Activated CD4-positive, alpha-beta T cell treated with anti-CD3 and anti-CD28 coated beads for 4 hours (primary cell): ENCODE results near the gene NHERF2.

ENCODE experiments used
- DNase-seq, 2 donors: peaks; one replicate each; pipeline ENCODE4 v3.0.0-alpha.2; 2020

Gene NHERF2

DNA sequence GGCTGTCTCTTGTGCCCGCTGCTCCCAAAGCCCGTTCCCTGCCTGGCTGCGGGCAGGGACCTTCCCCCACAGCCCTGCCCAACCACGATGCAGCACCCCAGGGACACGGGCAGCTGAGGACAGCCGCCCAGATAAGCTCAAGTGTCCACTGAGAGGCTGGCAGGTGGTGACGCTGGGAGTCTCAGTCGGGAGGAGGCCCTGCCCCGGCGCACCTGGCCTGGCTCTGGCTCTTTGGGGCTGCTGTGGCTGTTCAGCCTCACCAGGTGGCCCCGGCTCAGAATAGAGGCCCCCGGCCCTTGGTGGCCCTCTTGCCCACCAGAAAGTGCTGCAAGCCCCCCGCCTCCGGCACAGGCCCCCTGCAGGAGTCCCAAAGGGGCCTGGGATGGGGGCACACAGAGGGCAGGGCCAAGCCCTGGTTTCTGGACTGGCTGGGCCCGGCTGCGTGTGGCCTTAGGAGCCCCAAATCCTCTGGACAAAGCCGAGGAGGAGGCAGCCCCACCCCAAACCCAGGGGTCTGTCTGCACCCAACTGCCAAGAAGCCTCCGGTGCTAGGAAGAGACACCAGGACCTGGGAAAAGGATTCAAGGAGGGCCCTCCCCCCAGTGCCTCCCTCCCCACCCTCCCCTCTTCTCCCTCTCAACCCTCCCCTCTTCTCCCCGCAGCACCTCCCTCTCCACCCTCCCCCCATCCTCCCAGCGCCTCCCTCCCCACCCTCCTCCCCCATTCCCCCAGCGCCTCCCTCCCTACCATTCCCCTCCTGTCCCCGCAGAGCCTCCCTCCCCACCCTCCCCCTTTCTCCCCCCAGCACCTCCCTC lies 15.7 kb downstream of the NHERF2 start:
- DNase-seq: no peak

DNA sequence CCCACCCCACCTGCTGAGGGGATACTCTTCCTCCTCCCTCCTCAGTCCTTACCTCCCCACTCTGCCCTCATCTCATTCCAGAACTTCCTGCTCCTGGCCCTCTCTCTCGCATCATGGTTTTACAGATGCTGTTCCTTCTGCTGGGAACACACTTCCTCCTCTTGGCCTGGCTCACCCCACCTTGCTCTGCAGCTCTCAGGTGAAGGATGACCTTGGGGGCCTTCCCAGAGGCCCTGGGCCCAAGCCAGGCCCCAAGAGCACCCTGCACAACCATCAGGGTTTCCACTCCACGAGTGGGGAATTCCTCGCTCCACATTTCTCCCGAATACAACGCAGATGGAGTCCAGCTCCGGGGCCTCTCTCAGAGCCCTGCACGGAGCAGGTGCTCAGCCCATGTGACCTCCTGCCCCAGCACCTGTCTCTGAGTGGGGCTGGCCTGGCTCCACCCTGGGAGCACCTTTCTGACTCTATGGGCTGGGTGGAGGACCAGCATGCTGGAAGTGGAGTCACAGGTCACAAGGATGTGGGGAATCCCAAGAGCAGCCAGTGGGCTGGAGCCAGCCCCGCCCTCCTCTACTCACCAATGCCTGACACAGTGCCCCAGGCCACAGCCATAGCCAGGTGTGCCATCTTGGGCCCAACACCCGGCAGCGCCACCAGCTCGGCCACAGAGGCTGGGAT lies 16.4 kb downstream of the NHERF2 start:
- no peak for DNase-seq

DNA sequence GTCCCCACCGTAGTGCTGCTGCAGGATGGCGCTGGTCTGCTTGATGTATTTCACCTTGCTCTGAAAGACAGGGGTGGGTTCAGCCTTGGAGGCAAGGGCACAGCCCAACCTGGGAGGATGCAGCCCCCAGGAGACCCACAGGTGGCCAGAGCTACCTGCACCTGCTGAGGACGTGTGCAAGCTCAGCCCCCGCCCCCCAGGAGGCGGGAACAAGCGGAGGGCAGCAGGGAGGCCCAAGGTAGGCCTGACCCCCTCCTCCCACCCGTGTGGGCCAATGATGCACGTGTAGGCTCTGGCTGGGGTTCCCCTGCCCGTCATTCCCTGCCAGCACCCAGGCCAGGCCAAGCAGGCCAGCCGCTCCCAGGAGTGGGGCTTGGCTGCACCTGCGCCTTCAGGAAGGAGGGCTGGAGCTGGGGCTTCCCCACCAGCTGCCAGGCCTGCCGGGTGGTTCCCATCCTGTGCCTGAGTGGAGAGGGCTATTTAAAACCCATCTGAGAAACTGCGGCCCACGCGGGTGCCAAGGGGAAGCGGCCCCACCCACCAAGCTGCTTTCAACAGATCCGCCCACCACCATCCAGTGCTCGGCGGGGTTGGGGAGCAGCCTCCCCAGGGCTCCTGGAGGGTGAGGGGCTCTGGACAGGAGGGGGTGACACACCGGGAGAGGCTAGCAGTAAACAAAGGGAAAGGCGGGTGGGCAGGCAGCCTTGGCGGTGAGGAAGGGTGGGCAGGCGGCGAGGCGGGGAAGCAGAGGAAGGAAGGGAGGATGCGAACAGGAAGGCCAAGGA lies 17.2 kb downstream of the NHERF2 start:
- DNase-seq: no peak

- DNase-seq: no peak
These were observed 17.8 kb downstream of the NHERF2 start for GRCh38 chr16:2044541-2044940.

GRCh38 chr16:2045965-2046892 lies 19.5 kb downstream of the NHERF2 start:
- DNase-seq: no peak

- no peak for DNase-seq
These were observed 20.2 kb downstream of the NHERF2 start for GRCh38 chr16:2046893-2047329.

GRCh38 chr16:2047330-2048115 lies 20.8 kb downstream of the NHERF2 start, which contains the start of the genes NTHL1 and TSC2:
TSS of gene NTHL1 (minus strand) at chr16:2047834. CDS start at chr16:2047823, 11 bp downstream.
TSS of gene TSC2 (plus strand) at chr16:2047985. CDS start at chr16:2048616, 631 bp downstream.
- peak; percentile 91 for DNase-seq

GRCh38 chr16:2048116-2048543 lies 21.4 kb downstream of the NHERF2 start:
- DNase-seq: peak in 1 of 2 donors; percentile 18

- DNase-seq: no peak
These were observed 26.5 kb downstream of the NHERF2 start for GRCh38 chr16:2053211-2053610.

- no peak for DNase-seq
These were observed 27.2 kb downstream of the NHERF2 start for GRCh38 chr16:2053897-2054296.

- DNase-seq: no peak
These were observed 28.0 kb downstream of the NHERF2 start for GRCh38 chr16:2054543-2055245.

DNA sequence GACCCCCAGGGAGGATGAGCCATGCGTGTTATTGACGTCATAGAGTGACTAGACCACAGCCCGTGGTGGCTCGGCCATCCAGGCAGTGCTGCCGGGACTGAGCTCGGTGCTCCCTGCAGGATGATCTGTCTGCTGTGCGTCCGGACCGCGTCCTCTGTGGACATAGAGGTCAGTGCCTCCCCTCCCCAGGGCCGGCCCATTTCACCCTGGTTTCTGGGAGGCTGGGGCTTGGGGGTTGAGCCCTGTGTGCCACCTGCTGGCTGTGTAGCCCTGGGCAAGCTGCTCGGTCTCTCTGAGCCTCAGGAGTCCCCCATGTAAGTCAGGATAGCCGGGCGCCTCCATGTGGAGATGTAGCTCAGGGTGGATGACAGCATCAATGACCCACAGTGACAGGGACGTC lies 29.4 kb downstream of the NHERF2 start:
- DNase-seq: no peak

DNA sequence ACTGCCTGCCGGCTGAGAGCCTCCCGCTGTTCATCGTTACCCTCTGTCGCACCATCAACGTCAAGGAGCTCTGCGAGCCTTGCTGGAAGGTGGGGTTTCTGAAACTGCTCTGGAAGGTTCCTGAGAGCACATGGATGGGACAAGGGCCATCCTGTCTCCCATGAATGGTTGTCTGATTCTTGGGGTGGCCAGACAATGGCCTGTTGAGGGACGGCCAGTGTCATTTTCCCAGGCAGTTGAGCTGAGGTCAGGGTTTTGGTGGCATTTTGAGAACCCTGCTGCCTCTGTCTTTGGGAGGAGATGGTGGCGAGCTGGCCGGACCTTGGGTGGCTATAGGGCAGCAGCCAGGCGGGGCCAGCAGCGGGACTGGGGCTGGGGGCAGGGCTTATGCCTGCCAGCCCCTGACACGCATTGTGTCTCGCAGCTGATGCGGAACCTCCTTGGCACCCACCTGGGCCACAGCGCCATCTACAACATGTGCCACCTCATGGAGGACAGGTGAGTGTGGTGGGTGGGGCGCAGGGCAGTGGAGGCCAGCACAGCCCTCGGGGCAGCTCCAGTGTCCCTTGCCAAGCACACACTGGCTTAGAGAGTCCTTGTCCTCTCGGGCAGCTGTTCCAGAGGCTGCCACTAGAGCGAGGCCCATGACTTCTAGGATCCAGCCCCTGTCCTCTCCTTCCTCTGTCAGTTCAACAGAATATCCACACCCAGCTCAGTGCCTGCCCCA lies 30.1 kb downstream of the NHERF2 start:
- no peak for DNase-seq

GRCh38 chr16:2057438-2057837 lies 30.7 kb downstream of the NHERF2 start:
- no peak for DNase-seq

- no peak for DNase-seq
These were observed 31.7 kb downstream of the NHERF2 start for GRCh38 chr16:2058420-2058819.

GRCh38 chr16:2058872-2059271 lies 32.2 kb downstream of the NHERF2 start:
- DNase-seq: no peak

- no peak for DNase-seq
These were observed 33.6 kb downstream of the NHERF2 start for GRCh38 chr16:2060346-2060745.

- DNase-seq: no peak
These were observed 34.3 kb downstream of the NHERF2 start for GRCh38 chr16:2061023-2061422.

DNA sequence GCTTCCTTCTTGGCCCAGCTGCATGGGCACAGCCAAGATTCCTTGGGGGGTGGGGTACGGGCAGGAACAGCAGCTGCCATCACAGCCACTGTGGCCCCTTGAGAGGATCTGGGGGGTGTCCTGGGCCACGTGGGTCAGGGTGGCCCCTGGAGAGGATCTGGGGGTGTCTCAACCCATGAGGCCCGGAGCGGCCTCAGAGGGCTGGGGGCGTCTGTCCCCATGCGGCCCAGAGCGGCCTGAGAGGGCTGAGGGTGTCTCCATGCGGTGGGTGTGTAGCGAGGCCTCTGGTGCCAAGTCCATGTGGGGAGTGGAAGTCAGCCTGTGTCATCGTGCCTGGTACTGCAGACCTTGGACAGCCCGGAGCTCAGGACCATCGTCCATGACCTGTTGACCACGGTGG lies 34.8 kb downstream of the NHERF2 start:
- DNase-seq: no peak

DNA sequence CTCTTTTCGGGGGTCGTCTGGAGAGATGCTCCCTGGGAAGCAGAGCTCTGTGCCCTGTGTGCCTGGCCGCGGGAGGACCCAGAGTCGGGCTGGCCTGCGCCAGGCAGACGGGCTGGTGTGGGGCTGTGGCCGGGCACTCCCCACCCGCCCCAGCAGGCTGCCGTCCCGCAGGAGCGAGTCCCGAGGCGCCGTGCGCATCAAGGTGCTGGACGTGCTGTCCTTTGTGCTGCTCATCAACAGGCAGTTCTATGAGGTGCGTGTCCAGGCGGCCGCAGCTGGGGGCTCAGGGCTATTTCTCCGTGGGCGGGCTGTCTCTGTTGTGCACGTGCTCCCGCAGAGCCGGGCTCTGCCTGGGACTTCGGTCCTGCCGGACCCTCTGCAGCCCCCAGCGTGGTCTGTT lies 36.1 kb downstream of the NHERF2 start:
- DNase-seq: no peak
